T-helper 1 cell treated with Interleukin-12 subunit alpha and Interleukin-12 subunit beta and Interleukin-4 antibody, amounts not matched to agents 30 μg/mL and 1 μg/mL, for 36 hours (primary cell): ENCODE measurements around the gene SH3BGRL3.

Experiments
- H3K27ac Mint-ChIP-seq: one replicate; pipeline ENCODE4 v1.8.0; 2021; ENCODE audit warnings: mild to moderate bottlenecking, mixed read lengths
- H3K27me3 Mint-ChIP-seq: one replicate; pipeline ENCODE4 v1.8.0; 2021; ENCODE audit warnings: low read depth, mixed read lengths
- H3K36me3 Mint-ChIP-seq: one replicate; pipeline ENCODE4 v1.8.0; 2021; ENCODE audit warnings: low read depth, mixed read lengths
- H3K4me1 Mint-ChIP-seq: one replicate; pipeline ENCODE4 v1.8.0; 2021; ENCODE audit warnings: low read depth, mixed read lengths
- H3K4me3 Mint-ChIP-seq: one replicate; pipeline ENCODE4 v1.8.0; 2021; ENCODE audit warnings: mild to moderate bottlenecking, moderate library complexity, mixed read lengths
- H3K9me3 Mint-ChIP-seq: one replicate; pipeline ENCODE4 v1.8.0; 2021; ENCODE audit warnings: mixed read lengths

Gene SH3BGRL3

DNA sequence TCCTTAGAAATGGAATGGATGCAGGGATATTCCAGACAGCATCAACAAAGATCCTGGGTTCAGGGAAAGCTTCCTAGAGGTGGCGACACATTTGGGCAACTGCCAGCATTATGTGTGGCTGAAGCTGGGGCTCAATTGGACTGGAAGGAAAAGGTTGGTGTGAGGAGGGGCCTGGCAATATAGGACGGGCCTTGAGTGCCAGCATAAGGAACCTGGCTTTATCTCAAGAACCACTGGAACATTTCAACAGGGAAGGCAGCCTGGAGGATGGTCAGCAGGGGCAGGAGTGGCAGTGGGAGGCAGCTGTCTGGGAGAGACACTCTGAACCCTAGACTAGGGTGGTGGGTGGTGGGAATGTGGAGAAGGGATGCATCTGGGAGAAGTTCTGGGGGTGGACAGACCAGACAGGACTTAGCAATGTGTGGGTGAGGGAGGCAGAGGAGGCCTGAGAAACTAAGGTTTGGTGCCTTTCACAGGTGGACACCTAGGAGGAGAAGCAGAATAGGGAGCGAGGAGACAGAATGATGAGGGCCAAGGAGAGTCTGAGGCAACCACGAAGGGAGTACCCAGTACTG is 3.5 kb downstream of the SH3BGRL3 start:
- H3K4me1 Mint-ChIP-seq, result peaks cover 79% of the 10 kb centered on the region
- H3K27me3 Mint-ChIP-seq, result no peaks in the 10 kb centered on the region
- peak overlapping the region; percentile 97 for H3K27ac Mint-ChIP-seq
- no peaks in the 10 kb centered on the region for H3K9me3 Mint-ChIP-seq
- peak overlapping the region; percentile 80 for H3K4me3 Mint-ChIP-seq
- H3K36me3 Mint-ChIP-seq, result peaks cover 44% of the 10 kb centered on the region

- peak overlapping the region; percentile 97 for H3K27ac Mint-ChIP-seq
- no peaks in the 10 kb centered on the region for H3K27me3 Mint-ChIP-seq
- H3K4me3 Mint-ChIP-seq, result peak overlapping the region; percentile 80
- H3K36me3 Mint-ChIP-seq, result peaks cover 40% of the 10 kb centered on the region
- H3K4me1 Mint-ChIP-seq, result peaks cover 80% of the 10 kb centered on the region
- H3K9me3 Mint-ChIP-seq, result no peaks in the 10 kb centered on the region
These were observed 4.1 kb downstream of the SH3BGRL3 start for GRCh38 chr1:26283871-26284596.

GRCh38 chr1:26284597-26285347 is 4.9 kb downstream of the SH3BGRL3 start:
- Mint-ChIP-seq H3K9me3 (no peaks in the 10 kb centered on the region), H3K4me3 (peak overlapping the region; percentile 80), H3K27ac (peak overlapping the region; percentile 97), H3K4me1 (peaks cover 83% of the 10 kb centered on the region), H3K36me3 (peaks cover 39% of the 10 kb centered on the region), H3K27me3 (no peaks in the 10 kb centered on the region)

- H3K4me3 Mint-ChIP-seq, result peak overlapping the region; percentile 17
- no peaks in the 10 kb centered on the region for H3K9me3 Mint-ChIP-seq
- peak overlapping the region; percentile 97 for H3K27ac Mint-ChIP-seq
- peaks cover 42% of the 10 kb centered on the region for H3K36me3 Mint-ChIP-seq
- peaks cover 89% of the 10 kb centered on the region for H3K4me1 Mint-ChIP-seq
- H3K27me3 Mint-ChIP-seq, result no peaks in the 10 kb centered on the region
These were observed 5.6 kb downstream of the SH3BGRL3 start for GRCh38 chr1:26285366-26286063.

- no peaks in the 10 kb centered on the region for H3K27me3 Mint-ChIP-seq
These were observed 6.2 kb downstream of the SH3BGRL3 start for GRCh38 chr1:26286064-26286416.

GRCh38 chr1:26287033-26287711 is 7.3 kb downstream of the SH3BGRL3 start:
- Mint-ChIP-seq H3K36me3 (peaks cover 35% of the 10 kb centered on the region), H3K4me3 (peak overlapping the region; percentile 78), H3K4me1 (peaks cover 87% of the 10 kb centered on the region), H3K27ac (peak overlapping the region; percentile 97), H3K9me3 (no peaks in the 10 kb centered on the region), H3K27me3 (no peaks in the 10 kb centered on the region)

More at GRCh38 chr1:26286064-26286416, 6.2 kb downstream of the SH3BGRL3 start:
- H3K4me3 Mint-ChIP-seq, result no peak overlapping the region
- H3K9me3 Mint-ChIP-seq, result no peaks in the 10 kb centered on the region
- H3K36me3 Mint-ChIP-seq, result peaks cover 39% of the 10 kb centered on the region
- peak overlapping the region; percentile 97 for H3K27ac Mint-ChIP-seq
- H3K4me1 Mint-ChIP-seq, result peaks cover 88% of the 10 kb centered on the region

DNA sequence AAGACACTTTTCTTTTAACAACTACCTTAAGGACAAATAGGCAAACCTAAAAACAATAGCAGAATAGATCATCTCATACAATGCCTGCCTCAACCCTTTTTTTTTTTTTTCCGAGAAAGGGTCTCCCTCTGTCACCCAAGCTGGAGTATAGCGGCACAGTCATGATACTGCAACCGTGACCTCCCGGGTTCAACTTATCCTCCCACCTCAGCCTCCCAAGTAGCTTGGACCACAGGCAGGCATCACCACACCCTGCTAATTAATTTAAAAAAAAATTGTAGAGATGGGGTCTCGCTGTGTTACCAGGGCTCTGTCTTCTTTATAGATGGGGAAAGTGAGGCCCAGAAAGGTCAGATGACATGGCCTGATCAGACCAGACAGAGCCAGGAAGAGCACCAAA is 7.9 kb downstream of the SH3BGRL3 start:
- Mint-ChIP-seq H3K4me3 (peak overlapping the region; percentile 78), H3K4me1 (peaks cover 82% of the 10 kb centered on the region), H3K36me3 (peaks cover 31% of the 10 kb centered on the region), H3K9me3 (no peaks in the 10 kb centered on the region), H3K27ac (peak overlapping the region; percentile 97), H3K27me3 (no peaks in the 10 kb centered on the region)

GRCh38 chr1:26288311-26288941 is 8.5 kb downstream of the SH3BGRL3 start:
- peaks cover 28% of the 10 kb centered on the region for H3K36me3 Mint-ChIP-seq
- peak overlapping the region; percentile 97 for H3K27ac Mint-ChIP-seq
- no peaks in the 10 kb centered on the region for H3K9me3 Mint-ChIP-seq
- H3K4me3 Mint-ChIP-seq, result peak overlapping the region; percentile 78
- no peaks in the 10 kb centered on the region for H3K27me3 Mint-ChIP-seq
- H3K4me1 Mint-ChIP-seq, result peaks cover 76% of the 10 kb centered on the region

DNA sequence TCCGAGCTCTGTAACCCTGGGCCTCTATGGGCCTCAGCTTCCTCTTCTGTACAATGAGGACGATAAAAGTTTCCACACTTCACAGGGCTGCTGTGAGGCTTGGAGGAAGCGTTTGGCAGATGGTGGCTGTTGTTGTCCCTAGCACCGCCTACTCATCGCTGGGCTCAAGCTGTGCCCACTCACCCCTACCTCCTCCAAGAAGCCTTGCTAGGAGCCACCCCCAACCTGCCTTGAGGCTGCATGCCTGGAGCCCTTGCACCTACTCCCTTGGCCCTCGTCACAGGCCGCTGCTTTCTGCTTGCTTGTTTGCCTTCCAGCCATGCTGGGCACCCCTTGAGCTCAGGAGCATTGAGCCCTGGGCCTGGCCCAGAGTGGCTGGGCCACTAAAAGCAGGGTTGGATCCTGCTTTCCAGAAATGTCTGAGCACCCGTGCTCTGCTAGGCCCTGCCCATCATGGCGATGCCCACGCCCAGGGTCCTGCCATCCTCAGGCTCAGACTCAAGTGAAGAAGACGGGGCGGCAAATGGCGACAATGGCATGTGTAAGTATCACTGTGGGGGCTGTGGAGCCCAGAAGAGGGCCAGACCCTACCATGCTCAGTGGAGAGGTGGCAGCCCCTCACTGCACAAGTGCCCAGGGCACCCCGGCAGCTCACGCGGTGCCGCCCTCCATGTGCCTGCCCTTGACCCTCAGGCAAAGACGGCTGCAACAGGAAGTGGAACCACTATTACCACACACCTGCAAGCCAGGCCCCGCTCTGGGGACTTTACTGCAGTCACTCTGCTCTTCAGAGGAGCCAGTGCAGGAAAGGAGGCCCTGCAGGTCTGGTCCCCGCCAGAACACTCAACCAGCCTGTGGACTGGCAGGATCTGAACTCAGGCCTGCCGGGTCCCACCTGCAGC is 9.5 kb downstream of the SH3BGRL3 start:
- Mint-ChIP-seq H3K27ac (peak overlapping the region; percentile 97), H3K9me3 (no peaks in the 10 kb centered on the region), H3K4me3 (peak overlapping the region; percentile 78), H3K36me3 (peaks cover 28% of the 10 kb centered on the region), H3K27me3 (no peaks in the 10 kb centered on the region), H3K4me1 (peaks cover 67% of the 10 kb centered on the region)

- peaks cover 58% of the 10 kb centered on the region for H3K4me1 Mint-ChIP-seq
- no peaks in the 10 kb centered on the region for H3K27me3 Mint-ChIP-seq
- H3K9me3 Mint-ChIP-seq, result no peaks in the 10 kb centered on the region
- peak overlapping the region; percentile 59 for H3K4me3 Mint-ChIP-seq
- peak overlapping the region; percentile 97 for H3K27ac Mint-ChIP-seq
- H3K36me3 Mint-ChIP-seq, result peaks cover 20% of the 10 kb centered on the region
These were observed 10.4 kb downstream of the SH3BGRL3 start for GRCh38 chr1:26290122-26290881.

DNA sequence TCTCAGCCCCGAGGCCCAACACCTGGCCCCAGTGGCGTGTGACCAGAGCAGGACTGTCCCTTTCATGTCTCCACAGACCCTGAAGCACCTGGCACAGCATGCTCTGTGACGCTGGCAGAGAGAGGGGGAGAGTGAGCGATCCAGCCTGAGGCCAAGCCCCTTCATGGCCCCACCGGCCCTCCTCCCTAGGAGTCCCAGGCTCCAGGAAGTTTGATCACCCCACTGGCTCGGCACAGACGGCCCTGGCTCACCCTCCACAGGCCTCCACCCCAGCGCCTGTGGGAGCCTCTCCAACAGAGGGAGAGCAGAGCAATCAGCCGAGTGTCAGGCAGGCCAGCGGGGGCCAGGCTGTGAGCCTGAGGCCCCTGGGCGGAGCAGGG is 11.0 kb downstream of the SH3BGRL3 start:
- no peak overlapping the region for H3K4me3 Mint-ChIP-seq

GRCh38 chr1:26291433-26291832 is 11.5 kb downstream of the SH3BGRL3 start:
- no peaks in the 10 kb centered on the region for H3K27me3 Mint-ChIP-seq
- no peak overlapping the region for H3K4me3 Mint-ChIP-seq
- H3K4me1 Mint-ChIP-seq, result peaks cover 49% of the 10 kb centered on the region
- peak overlapping the region; percentile 86 for H3K27ac Mint-ChIP-seq
- no peaks in the 10 kb centered on the region for H3K9me3 Mint-ChIP-seq
- H3K36me3 Mint-ChIP-seq, result peaks cover 28% of the 10 kb centered on the region

More for the DNA sequence above, 11.0 kb downstream of the SH3BGRL3 start:
- Mint-ChIP-seq H3K36me3 (peaks cover 23% of the 10 kb centered on the region), H3K4me1 (peaks cover 55% of the 10 kb centered on the region), H3K9me3 (no peaks in the 10 kb centered on the region), H3K27me3 (no peaks in the 10 kb centered on the region), H3K27ac (peak overlapping the region; percentile 97)
